GM12878 (cell line): ENCODE results near the gene SLCO2B1. TPM values are rescaled to one million over a fixed set of nuclear protein-coding genes. Genes with fewer than 3 reads are reported as not detected.

ENCODE experiments used
- ATAC-seq: fragments of 200-7000 bp; cut with Tn5 transposase; 3 replicates; pipeline ENCODE4 v1.9.1; 2020; ENCODE audit warnings: mild to moderate bottlenecking, moderate library complexity
- BruUV-seq: library from RNA; stranded (reverse); fragments of 400-500 nt; replicated peaks from 2 replicates; lab custom pipeline; 2021; lab: Mats Ljungman, UMichigan
- CTCF ChIA-PET: fragments of 300-600 bp; sonication (Branson Sonifier 250); formaldehyde crosslinking; extraction: SDS; loops from one replicate; lab custom pipeline; 2021; ENCODE audit warnings: inconsistent platforms; lab: Yijun Ruan, JAX
- POLR2A ChIA-PET: fragments of 350-600 bp; formaldehyde crosslinking; extraction: SDS; loops from one replicate; lab custom pipeline; 2021; ENCODE audit warnings: inconsistent platforms; lab: Charles Lee
- RAD21 ChIA-PET: fragments of 300-600 bp; sonication (Branson Sonifier 250); formaldehyde crosslinking; loops from one replicate; lab custom pipeline; 2023; ENCODE audit warnings: antibody characterized with exemption; ENCODE audit not compliant: unreplicated experiment; lab: Charles Lee
- SMC1A ChIA-PET: fragments of 300-600 bp; sonication (Branson Sonifier 250); formaldehyde crosslinking; loops from one replicate; lab custom pipeline; 2023; ENCODE audit not compliant: unreplicated experiment, uncharacterized antibody; lab: Charles Lee
- DNase-seq: peaks from one replicate; pipeline ENCODE4 v3.0.0-alpha.2; 2011; ENCODE audit warnings: low read depth, low spot score
- FAIRE-seq: peaks from 3 replicates; lab custom pipeline; 2011; peaks lifted over from hg19 to GRCh38; lab: Jason Lieb, UNC
- H2AFZ ChIP-seq: 2 replicates; pipeline ENCODE4 v1.6.0; 2011; ENCODE audit warnings: low read depth, low read length, control low read depth; ENCODE audit not compliant: control insufficient read depth
- H3K27ac ChIP-seq: 2 replicates; pipeline ENCODE4 v1.5.1; 2011; ENCODE audit warnings: control low read depth; ENCODE audit not compliant: control insufficient read depth, insufficient read depth
- H3K27me3 ChIP-seq, 2 experiments: replicated peaks in 1 of 2; 2 replicates each; pipeline versions ENCODE4 v1.6.0 to v1.6.1; 2011; ENCODE audit warnings: low read length in 1 of 2; ENCODE audit not compliant: control insufficient read depth in 2 of 2, insufficient read depth in 2 of 2
- H3K36me3 ChIP-seq, 2 experiments: 2 replicates each; pipeline ENCODE4 v1.5.1; 2011; ENCODE audit warnings: low read length in 1 of 2; ENCODE audit not compliant: control insufficient read depth in 2 of 2, insufficient read depth in 2 of 2
- H3K4me1 ChIP-seq: 2 replicates; pipeline ENCODE4 v1.6.1; 2011; ENCODE audit warnings: mild to moderate bottlenecking, low read length, moderate library complexity, mixed read lengths; ENCODE audit not compliant: control insufficient read depth, insufficient read depth
- H3K4me2 ChIP-seq: 2 replicates; pipeline ENCODE4 v1.6.0; 2011; ENCODE audit warnings: control low read depth; ENCODE audit not compliant: control insufficient read depth, insufficient read depth
- H3K4me3 ChIP-seq: fragments of 200-600 bp; sonication (generic); 2 replicates; pipeline ENCODE4 v1.5.1; 2016
- H3K79me2 ChIP-seq: 2 replicates; pipeline ENCODE4 v1.6.0; 2011; ENCODE audit warnings: low read length; ENCODE audit not compliant: control insufficient read depth, insufficient read depth
- H3K9ac ChIP-seq: 2 replicates; pipeline ENCODE4 v1.8.0; 2011; ENCODE audit warnings: low read length, control low read depth, mixed read lengths; ENCODE audit not compliant: control insufficient read depth, insufficient read depth
- H3K9me3 ChIP-seq: replicated peaks from 3 replicates; pipeline ENCODE4 v1.5.1; 2011; ENCODE audit warnings: mild to moderate bottlenecking, low read length; ENCODE audit not compliant: control insufficient read depth, insufficient read depth
- H4K20me1 ChIP-seq: 2 replicates; pipeline ENCODE4 v1.6.0; 2011; ENCODE audit not compliant: control insufficient read depth, insufficient read depth
- ATF7 ChIP-seq: fragments of 450-650 bp; IDR thresholded peaks from 2 replicates; pipeline ENCODE4 v1.6.1; 2016; ENCODE audit warnings: low read depth, mild to moderate bottlenecking
- BACH1 ChIP-seq: fragments of 450-650 bp; IDR thresholded peaks from 2 replicates; pipeline ENCODE4 v1.6.1; 2017; ENCODE audit warnings: mild to moderate bottlenecking, borderline replicate concordance
- CREB1 ChIP-seq: IDR thresholded peaks from 2 replicates; pipeline ENCODE4 v1.6.1; 2012; ENCODE audit warnings: low read depth, mild to moderate bottlenecking, inconsistent platforms
- HDAC2 ChIP-seq: fragments of 200-600 bp; sonication (generic); IDR thresholded peaks from 2 replicates; pipeline ENCODE4 v1.6.1; 2017
- KLF5 ChIP-seq: fragments of 450-650 bp; IDR thresholded peaks from 2 replicates; pipeline ENCODE4 v1.6.1; 2014; ENCODE audit warnings: mild to moderate bottlenecking; ENCODE audit not compliant: partially characterized antibody
- MXI1 ChIP-seq: fragments of 150-350 bp; IDR thresholded peaks from 2 replicates; pipeline ENCODE4 v1.6.1; 2011; ENCODE audit warnings: low read depth, mild to moderate bottlenecking, inconsistent platforms, low read length, improper control_type of control experiment
- NR2C2 ChIP-seq: IDR thresholded peaks from 2 replicates; pipeline ENCODE4 v1.6.1; 2011; ENCODE audit warnings: borderline replicate concordance, low read depth; ENCODE audit not compliant: control insufficient read depth, insufficient read length
- RAD21 ChIP-seq: IDR thresholded peaks from 2 replicates; pipeline ENCODE4 v1.6.1; 2011; ENCODE audit warnings: mild to moderate bottlenecking, low read depth, low read length, moderate library complexity; ENCODE audit not compliant: insufficient read depth
- SMC3 ChIP-seq: IDR thresholded peaks from 2 replicates; pipeline ENCODE4 v1.6.1; 2011; ENCODE audit warnings: low read length, improper control_type of control experiment, borderline replicate concordance
- WRNIP1 ChIP-seq: IDR thresholded peaks from 2 replicates; pipeline ENCODE4 v1.6.1; 2011; ENCODE audit warnings: low read depth, low read length, improper control_type of control experiment, borderline replicate concordance
- ZBED1 ChIP-seq: IDR thresholded peaks from 2 replicates; pipeline ENCODE4 v1.6.1; 2016; ENCODE audit warnings: borderline replicate concordance
- WGBS: methylation state at CpG from one replicate; pipeline ENCODE4 v1.1.6; 2016; ENCODE audit warnings: low lambda C conversion rate; ENCODE audit not compliant: insufficient replicate concordance, insufficient coverage; ENCODE audit errors: missing lambda C conversion rate; 5-methylcytosine and 5-hydroxymethylcytosine counted together
- in situ Hi-C: fragments of 300-500 bp; cut with MboI; formaldehyde crosslinking; loops from 9 replicates; pipeline ENCODE4 v1.14.3; 2018; ENCODE audit warnings: mixed read lengths
- intact Hi-C: fragments of 100-400 bp; cut with micrococcal nuclease; formaldehyde crosslinking; loops from one replicate; pipeline ENCODE4 v1.14.2; 2022; ENCODE audit not compliant: unreplicated experiment
- polyA plus RNA-seq, 11 experiments: library from polyadenylated mRNA; depleted of rRNA in 4 of 11; unstranded in 6 of 11; stranded (reverse) in 5 of 11; fragments of >200 nt; fragmentation: Nextera tagmentation in 4 of 11; fragmentation: Illumina TruSeq in 1 of 11; extraction: Ambion mirVana in 4 of 11; extraction: Trizol in 1 of 11; gene quantifications; 1 replicate in 1 of 11; 2 replicates in 10 of 11; pipeline versions ENCODE4 v1.2.1 to v1.2.3, GENCODE V29; 2011 to 2016; ENCODE audit warnings: inconsistent platforms in 2 of 11, missing spikeins in 2 of 11, low read depth in 1 of 11
- total RNA-seq, 4 experiments: library from RNA; depleted of rRNA in 3 of 4; stranded (reverse); fragments of >200 nt in 3 of 4; fragmentation: Illumina TruSeq in 1 of 4; extraction: Trizol in 1 of 4; gene quantifications; 2 replicates each; pipeline versions ENCODE4 v1.2.1 to v1.2.3, GENCODE V29; 2013 to 2021
- TF ChIP-seq, protein P1 (sequence below): fragments of 450-650 bp; formaldehyde crosslinking; IDR thresholded peaks from 2 replicates; pipeline ENCODE4 v1.5.0; 2022; ENCODE audit warnings: mild to moderate bottlenecking, missing genetic modification characterization
- TF ChIP-seq, protein P2 (sequence below): fragments of 450-650 bp; formaldehyde crosslinking; IDR thresholded peaks from 2 replicates; pipeline ENCODE4 v1.4.0; 2022; ENCODE audit warnings: mild to moderate bottlenecking, moderate library complexity

Gene SLCO2B1
- total and polyA plus RNA-seq, 10 of the 15 experiments (the other 5 are each of a cell fraction or from before 2014, with no cell fraction given), result 0.05 to 3.5 (median 0.93) TPM; not detected in 2

DNA sequence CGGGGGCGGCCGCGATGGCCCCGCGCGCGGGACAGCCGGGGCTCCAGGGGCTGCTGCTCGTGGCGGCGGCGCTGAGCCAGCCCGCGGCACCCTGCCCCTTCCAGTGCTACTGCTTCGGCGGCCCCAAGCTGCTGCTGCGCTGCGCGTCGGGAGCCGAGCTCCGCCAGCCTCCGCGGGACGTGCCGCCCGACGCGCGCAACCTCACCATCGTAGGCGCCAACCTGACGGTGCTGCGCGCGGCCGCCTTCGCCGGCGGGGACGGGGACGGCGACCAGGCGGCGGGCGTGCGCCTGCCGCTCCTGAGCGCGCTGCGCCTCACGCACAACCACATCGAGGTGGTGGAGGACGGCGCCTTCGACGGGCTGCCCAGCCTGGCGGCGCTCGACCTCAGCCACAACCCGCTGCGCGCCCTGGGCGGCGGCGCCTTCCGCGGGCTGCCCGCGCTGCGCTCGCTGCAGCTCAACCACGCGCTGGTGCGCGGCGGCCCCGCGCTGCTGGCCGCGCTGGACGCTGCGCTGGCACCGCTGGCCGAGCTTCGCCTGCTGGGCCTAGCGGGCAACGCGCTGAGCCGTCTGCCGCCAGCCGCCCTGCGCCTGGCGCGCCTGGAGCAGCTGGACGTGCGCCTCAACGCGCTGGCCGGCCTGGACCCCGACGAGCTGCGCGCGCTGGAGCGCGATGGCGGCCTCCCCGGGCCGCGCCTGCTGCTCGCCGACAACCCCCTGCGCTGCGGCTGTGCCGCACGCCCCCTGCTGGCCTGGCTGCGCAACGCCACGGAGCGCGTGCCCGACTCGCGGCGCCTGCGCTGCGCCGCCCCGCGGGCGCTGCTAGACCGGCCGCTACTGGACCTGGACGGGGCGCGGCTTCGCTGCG, 90.4 kb downstream of the SLCO2B1 start:
- no TSS peak for BruUV-seq
- peak overlapping the region; percentile 33; the same call in 1 of the 2 replicates for H3K4me2 ChIP-seq
- peaks cover 6 to 20% of the 10 kb centered on the region in 2 experiments for H3K27me3 ChIP-seq
- DNase-seq (no peak), ATAC-seq (peak; percentile 99), FAIRE-seq (no peak)
- ChIA-PET CTCF (interaction anchor here (1.1 to 2.0 kb wide), 8 partner anchors 10 to 218 kb away, joined by 3 to 9 read pairs (median 6); no protein-coding TSS in a partner anchor), RAD21 (interaction anchor here (0.9 to 1.5 kb wide), 3 partner anchors 36 to 218 kb away, joined by 3 to 4 read pairs (median 3); no protein-coding TSS in a partner anchor), POLR2A (no interaction called here), SMC1A (no interaction called here)
- H3K9ac ChIP-seq, result no peak overlapping the region
- H2AFZ ChIP-seq, result peak overlapping the region; percentile 65
- 9% methylated on average over 92 of the region's 140 CpGs for WGBS
- H4K20me1 ChIP-seq, result no peaks in the 10 kb centered on the region
- no peaks in the 10 kb centered on the region for H3K9me3 ChIP-seq
- in situ Hi-C loops (no loop called here), intact Hi-C loops (no loop called here)
- no peak overlapping the region for H3K27ac ChIP-seq
- no peaks in the 10 kb centered on the region for H3K36me3 ChIP-seq
- peak overlapping the region; percentile 47; the same call in 1 of the 2 replicates for H3K4me3 ChIP-seq
- H3K4me1 ChIP-seq, result no peaks in the 10 kb centered on the region; the same call in 1 of the 2 replicates
- H3K79me2 ChIP-seq, result no peaks in the 10 kb centered on the region
- TF ChIP-seq, protein P1, sequence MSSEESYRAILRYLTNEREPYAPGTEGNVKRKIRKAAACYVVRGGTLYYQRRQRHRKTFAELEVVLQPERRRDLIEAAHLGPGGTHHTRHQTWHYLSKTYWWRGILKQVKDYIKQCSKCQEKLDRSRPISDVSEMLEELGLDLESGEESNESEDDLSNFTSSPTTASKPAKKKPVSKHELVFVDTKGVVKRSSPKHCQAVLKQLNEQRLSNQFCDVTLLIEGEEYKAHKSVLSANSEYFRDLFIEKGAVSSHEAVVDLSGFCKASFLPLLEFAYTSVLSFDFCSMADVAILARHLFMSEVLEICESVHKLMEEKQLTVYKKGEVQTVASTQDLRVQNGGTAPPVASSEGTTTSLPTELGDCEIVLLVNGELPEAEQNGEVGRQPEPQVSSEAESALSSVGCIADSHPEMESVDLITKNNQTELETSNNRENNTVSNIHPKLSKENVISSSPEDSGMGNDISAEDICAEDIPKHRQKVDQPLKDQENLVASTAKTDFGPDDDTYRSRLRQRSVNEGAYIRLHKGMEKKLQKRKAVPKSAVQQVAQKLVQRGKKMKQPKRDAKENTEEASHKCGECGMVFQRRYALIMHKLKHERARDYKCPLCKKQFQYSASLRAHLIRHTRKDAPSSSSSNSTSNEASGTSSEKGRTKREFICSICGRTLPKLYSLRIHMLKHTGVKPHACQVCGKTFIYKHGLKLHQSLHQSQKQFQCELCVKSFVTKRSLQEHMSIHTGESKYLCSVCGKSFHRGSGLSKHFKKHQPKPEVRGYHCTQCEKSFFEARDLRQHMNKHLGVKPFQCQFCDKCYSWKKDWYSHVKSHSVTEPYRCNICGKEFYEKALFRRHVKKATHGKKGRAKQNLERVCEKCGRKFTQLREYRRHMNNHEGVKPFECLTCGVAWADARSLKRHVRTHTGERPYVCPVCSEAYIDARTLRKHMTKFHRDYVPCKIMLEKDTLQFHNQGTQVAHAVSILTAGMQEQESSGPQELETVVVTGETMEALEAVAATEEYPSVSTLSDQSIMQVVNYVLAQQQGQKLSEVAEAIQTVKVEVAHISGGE, result no peak
- TF ChIP-seq, protein P2, sequence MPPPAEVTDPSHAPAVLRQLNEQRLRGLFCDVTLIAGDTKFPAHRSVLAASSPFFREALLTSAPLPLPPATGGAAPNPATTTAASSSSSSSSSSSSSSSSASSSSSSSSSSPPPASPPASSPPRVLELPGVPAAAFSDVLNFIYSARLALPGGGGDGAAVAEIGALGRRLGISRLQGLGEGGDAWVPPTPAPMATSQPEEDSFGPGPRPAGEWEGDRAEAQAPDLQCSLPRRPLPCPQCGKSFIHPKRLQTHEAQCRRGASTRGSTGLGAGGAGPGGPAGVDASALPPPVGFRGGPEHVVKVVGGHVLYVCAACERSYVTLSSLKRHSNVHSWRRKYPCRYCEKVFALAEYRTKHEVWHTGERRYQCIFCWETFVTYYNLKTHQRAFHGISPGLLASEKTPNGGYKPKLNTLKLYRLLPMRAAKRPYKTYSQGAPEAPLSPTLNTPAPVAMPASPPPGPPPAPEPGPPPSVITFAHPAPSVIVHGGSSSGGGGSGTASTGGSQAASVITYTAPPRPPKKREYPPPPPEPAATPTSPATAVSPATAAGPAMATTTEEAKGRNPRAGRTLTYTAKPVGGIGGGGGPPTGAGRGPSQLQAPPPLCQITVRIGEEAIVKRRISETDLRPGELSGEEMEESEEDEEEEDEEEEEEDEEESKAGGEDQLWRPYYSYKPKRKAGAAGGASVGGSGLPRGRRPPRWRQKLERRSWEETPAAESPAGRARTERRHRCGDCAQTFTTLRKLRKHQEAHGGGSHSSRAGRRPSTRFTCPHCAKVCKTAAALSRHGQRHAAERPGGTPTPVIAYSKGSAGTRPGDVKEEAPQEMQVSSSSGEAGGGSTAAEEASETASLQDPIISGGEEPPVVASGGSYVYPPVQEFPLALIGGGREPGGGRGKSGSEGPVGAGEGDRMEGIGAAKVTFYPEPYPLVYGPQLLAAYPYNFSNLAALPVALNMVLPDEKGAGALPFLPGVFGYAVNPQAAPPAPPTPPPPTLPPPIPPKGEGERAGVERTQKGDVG (CRISPR knock-in tag), result no peak
- TF ChIP-seq HDAC2, result no peak
- TF ChIP-seq NR2C2, result no peak
- peak; percentile 52 for TF ChIP-seq SMC3
- peak; percentile 49; the same call in 1 of the 2 replicates for TF ChIP-seq MXI1
- TF ChIP-seq WRNIP1, result no peak
- peak; percentile 41 for TF ChIP-seq RAD21
- no peak for TF ChIP-seq KLF5
- TF ChIP-seq ATF7, result no peak
- TF ChIP-seq ZBED1, result no peak
- TF ChIP-seq CREB1, result no peak
- 0 out of 2 replicates have a peak, but pooled peaks have one; percentile 36 for TF ChIP-seq BACH1
